ENCODE measurements around the gene PSKH1. TPM values are rescaled to one million over a fixed set of nuclear protein-coding genes. Genes with fewer than 3 reads are reported as not detected.
"Not testable (repeated sequence)": the region's sequence is repeated elsewhere in the genome, so short reads cannot be mapped to it uniquely, and the experiment has no call there.

The PSKH1 gene
- total RNA-seq, 4 donors from 2014 or later: 16.1 to 24.6 (median 19.9) TPM

DNA sequence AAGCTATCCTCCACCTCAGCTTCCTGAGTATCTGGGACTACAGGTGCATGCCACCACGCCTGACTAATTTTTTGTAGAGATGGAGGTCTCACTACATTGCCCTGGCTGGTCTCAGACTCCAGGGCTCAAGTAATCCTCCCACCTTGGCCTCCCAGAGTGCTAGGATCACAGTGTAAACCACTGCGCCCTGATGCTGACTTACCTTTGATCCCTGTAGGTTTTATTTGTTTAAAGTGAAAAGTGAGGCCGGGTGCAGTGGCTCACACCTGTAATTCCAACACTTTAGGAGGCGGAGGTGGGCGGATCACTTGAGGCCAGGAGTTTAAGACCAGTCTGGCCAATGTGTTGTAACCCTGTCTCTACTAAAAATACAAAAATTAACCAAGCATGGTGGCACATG is 8.7 kb downstream of the PSKH1 start:
- TF ChIP-seq, protein P1, sequence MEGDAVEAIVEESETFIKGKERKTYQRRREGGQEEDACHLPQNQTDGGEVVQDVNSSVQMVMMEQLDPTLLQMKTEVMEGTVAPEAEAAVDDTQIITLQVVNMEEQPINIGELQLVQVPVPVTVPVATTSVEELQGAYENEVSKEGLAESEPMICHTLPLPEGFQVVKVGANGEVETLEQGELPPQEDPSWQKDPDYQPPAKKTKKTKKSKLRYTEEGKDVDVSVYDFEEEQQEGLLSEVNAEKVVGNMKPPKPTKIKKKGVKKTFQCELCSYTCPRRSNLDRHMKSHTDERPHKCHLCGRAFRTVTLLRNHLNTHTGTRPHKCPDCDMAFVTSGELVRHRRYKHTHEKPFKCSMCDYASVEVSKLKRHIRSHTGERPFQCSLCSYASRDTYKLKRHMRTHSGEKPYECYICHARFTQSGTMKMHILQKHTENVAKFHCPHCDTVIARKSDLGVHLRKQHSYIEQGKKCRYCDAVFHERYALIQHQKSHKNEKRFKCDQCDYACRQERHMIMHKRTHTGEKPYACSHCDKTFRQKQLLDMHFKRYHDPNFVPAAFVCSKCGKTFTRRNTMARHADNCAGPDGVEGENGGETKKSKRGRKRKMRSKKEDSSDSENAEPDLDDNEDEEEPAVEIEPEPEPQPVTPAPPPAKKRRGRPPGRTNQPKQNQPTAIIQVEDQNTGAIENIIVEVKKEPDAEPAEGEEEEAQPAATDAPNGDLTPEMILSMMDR (IDR thresholded peaks at IDR 0.05): no peak
- DNase-seq (ENCODE audit: low spot score): no peak
- ATAC-seq (ENCODE audit: low FRiP score): no peak

DNA sequence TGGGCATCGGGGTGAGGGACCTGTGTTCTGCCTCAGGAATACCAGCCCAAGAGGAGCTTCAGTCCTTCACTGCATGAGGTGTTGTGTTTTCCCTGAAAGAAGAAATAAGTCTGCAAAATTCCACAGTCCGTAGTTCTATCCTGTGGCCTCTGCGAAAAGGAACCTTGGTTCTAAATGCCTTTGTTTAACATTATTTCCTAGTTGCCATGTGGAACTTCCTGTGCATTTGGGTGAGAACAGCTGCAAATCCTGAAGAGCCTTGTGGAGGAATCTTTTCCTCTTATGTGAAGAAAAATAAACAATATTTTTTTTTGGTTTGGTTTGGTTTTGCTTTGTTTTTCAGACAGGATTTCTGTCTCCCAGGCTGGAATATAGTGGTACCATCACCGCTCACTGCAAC is 9.8 kb downstream of the PSKH1 start:
- TF ChIP-seq, protein P1 (IDR thresholded peaks at IDR 0.05): no peak
- ATAC-seq (ENCODE audit: low FRiP score): no peak

DNA sequence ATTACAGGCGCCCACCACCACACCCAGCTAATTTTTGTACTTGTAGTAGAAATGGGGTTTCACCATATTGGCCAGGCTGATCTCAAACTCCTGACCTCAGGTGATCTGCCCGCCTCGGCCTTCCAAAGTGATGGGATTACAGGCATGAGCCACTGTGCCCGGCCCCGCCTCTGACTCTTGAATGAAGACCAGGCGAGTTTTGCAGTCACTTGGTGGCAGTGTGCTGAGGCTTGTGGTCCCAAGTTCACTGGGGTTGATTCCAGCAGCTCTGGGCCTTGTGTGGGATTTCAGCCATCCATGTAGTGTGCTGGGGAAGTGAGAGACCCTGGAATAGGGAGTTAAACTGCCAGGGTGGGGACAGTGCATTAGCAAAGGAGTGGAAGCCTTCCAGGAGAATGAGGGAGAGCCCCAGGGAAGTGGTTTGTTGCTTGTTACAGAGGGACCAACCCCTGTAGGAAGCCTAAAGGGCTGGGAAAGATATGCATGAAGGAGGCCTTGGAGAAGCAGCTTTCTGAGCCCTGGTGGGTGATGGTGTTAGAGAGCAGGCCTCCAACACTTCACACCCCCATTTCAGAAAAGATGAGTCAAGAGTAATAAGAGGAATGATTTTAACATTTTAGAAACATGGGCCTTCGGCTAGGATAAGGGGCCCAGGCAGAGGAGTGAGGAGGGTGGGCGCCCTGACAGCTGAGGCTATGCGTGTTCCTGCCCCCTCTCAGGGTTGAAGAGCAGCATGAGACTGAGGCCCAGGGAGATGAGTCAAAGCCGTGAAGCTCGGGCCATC is 14.5 kb downstream of the PSKH1 start:
- no peak for DNase-seq (ENCODE audit: low spot score)
- TF ChIP-seq, protein P1 (IDR thresholded peaks at IDR 0.05): no peak
- no peak for ATAC-seq (ENCODE audit: low FRiP score)

More for the DNA sequence above, 9.8 kb downstream of the PSKH1 start:
- DNase-seq (ENCODE audit: low spot score): no peak

DNA sequence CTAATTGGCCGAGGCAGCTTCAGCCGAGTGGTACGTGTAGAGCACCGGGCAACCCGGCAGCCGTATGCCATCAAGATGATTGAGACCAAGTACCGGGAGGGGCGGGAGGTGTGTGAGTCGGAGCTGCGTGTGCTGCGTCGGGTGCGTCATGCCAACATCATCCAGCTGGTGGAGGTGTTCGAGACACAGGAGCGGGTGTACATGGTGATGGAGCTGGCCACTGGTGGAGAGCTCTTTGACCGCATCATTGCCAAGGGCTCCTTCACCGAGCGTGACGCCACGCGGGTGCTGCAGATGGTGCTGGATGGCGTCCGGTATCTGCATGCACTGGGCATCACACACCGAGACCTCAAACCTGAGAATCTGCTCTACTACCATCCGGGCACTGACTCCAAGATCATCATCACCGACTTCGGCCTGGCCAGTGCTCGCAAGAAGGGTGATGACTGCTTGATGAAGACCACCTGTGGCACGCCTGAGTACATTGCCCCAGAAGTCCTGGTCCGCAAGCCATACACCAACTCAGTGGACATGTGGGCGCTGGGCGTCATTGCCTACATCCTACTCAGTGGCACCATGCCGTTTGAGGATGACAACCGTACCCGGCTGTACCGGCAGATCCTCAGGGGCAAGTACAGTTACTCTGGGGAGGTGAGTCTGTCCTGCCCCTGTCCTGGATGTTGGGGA is 16.1 kb downstream of the PSKH1 start:
- TF ChIP-seq, protein P1 (IDR thresholded peaks at IDR 0.05): no peak
- peak; percentile 41 for ATAC-seq (ENCODE audit: low FRiP score)
- DNase-seq (ENCODE audit: low spot score): no peak

DNA sequence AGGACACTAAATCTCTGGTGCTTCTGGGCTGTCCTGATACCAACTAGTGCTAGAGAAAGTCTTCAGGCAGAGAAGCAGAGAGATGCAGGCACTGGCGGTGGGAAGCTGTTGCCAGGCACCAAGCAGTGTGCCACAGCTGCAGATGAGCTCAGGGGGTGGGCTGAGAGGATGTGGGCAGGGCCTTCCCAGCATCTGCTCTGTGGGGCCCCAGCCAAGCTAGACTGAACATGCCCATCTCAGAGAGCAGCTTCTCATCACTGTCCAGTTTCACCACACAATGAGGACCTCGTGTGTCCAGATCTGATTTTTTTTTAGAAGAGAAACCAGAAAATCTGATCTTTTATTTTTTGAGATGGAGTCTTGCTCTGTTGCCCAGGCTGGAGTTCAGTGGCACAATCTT is 17.1 kb downstream of the PSKH1 start:
- DNase-seq (ENCODE audit: low spot score): no peak
- no peak for ATAC-seq (ENCODE audit: low FRiP score)
- TF ChIP-seq, protein P1 (IDR thresholded peaks at IDR 0.05): no peak

DNA sequence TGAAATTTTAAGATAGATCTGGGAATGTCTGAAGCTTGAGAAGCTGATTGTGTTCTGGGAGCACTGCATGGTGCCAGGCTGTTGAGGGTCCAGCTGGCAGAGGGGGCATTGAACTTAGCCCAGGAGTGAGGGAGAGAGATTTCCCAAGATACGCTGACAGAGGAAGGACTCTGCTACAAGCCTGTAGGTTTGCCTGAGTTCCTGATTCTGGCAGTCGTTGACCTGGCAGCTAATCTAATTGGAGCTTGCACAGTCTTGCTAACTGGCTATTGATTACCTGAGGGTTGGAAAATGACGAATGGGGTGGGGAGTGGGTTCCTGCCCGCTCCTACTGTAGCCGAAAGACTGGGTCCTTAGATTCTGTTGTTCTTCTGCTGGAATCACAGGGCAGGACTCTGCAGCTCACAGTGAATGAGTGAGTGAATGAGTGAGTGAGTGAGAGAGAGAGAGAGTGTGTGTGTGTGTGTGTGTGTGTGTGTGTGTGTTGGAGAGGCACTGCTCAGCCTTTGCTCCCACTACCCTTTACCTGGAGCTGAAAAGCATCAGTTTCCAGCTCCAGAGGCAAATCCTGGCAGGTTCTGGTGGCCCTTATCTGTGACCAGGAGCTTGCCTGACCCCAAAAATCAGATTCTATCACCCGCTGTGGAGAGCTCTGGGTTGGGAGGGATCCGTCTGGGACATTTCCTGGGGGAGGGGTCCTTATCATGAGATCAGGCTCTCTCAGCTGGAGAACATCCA is 21.9 kb downstream of the PSKH1 start:
- ATAC-seq (ENCODE audit: low FRiP score): no peak
- TF ChIP-seq, protein P1 (IDR thresholded peaks at IDR 0.05): no peak
- no peak for DNase-seq (ENCODE audit: low spot score)

DNA sequence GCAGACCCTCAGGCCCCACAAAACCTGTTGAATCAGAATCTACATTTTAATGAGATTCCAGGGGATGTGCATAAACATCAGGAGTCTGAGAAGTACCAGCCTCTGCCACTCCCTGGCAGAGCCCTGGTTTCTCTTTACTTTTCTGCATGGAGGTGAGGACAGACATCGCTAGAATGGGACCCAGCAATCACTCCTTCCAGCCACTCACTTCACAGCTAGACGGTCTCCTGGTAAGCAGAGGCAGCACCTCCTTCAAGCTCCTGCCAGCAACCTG is 22.4 kb downstream of the PSKH1 start:
- not testable (repeated sequence) for DNase-seq (ENCODE audit: low spot score); ATAC-seq (ENCODE audit: low FRiP score)

Measured in omental fat pad (tissue), 4 donors.